K562 (cell line): ENCODE data around the gene ITPKB. TPM values are rescaled to one million over a fixed set of nuclear protein-coding genes. Genes with fewer than 3 reads are reported as not detected.

Experiments
- ATAC-seq: fragments of 200-7000 bp; cut with Tn5 transposase; 3 replicates; pipeline ENCODE4 v1.9.1; 2020; ENCODE audit warnings: moderate library complexity
- BruUV-seq: library from RNA; stranded (reverse); fragments of 400-500 nt; replicated peaks from 2 replicates; lab custom pipeline; 2021; lab: Mats Ljungman, UMichigan
- CTCF ChIA-PET: fragments of 300-600 bp; formaldehyde crosslinking; extraction: SDS; loops from one replicate; lab custom pipeline; 2021; ENCODE audit warnings: low intra/inter-chr PET ratio; lab: Yijun Ruan, JAX
- POLR2A ChIA-PET: fragments of 300-600, 350-650 bp; sonication (Branson Sonifier 250); formaldehyde crosslinking; extraction: SDS; loops from one replicate; lab custom pipeline; 2021; ENCODE audit warnings: antibody characterized with exemption, inconsistent platforms; lab: Yijun Ruan, JAX
- DNase-seq, 4 experiments: peaks; one replicate each; pipeline versions ENCODE4 v3.0.0 to v3.0.0-alpha.2; 2011 to 2018; ENCODE audit warnings: low spot score in 3 of 4, mixed read lengths in 3 of 4; ENCODE audit errors: extremely low read depth in 1 of 4
- FAIRE-seq: peaks from 2 replicates; lab custom pipeline; 2011; peaks lifted over from hg19 to GRCh38; lab: Jason Lieb, UNC
- H2AFZ ChIP-seq: 2 replicates; pipeline ENCODE4 v1.6.0; 2011; ENCODE audit warnings: low read depth, low read length, control low read depth, inconsistent platforms
- H3K27ac ChIP-seq: fragments of 200-600 bp; 3 replicates; pipeline ENCODE4 v1.8.0; 2011; ENCODE audit warnings: low read depth, mild to moderate bottlenecking, control low read depth, inconsistent platforms, low read length, moderate library complexity, mixed read lengths; ENCODE audit errors: extremely low read depth
- H3K27me3 ChIP-seq, 2 experiments: fragments of 300-600 bp in 1 of 2; 2 replicates in 1 of 2; 3 replicates in 1 of 2; pipeline versions ENCODE4 v1.6.0 to v1.8.0; 2011; ENCODE audit warnings: inconsistent platforms in 2 of 2, low read length in 2 of 2, mild to moderate bottlenecking in 1 of 2, mixed read lengths in 1 of 2, moderate library complexity in 1 of 2; ENCODE audit not compliant: control insufficient read depth in 2 of 2, insufficient read depth in 2 of 2
- H3K36me3 ChIP-seq: fragments of 300-600 bp; 3 replicates; pipeline ENCODE4 v1.8.0; 2011; ENCODE audit warnings: mild to moderate bottlenecking, low read length, inconsistent platforms; ENCODE audit not compliant: control insufficient read depth, insufficient read depth
- H3K4me1 ChIP-seq, 2 experiments: fragments of 200-600 bp in 1 of 2; replicated peaks in 1 of 2; 2 replicates in 1 of 2; 3 replicates in 1 of 2; pipeline versions ENCODE4 v1.5.1 to v1.8.0; 2011; ENCODE audit warnings: inconsistent platforms in 2 of 2, low read length in 2 of 2, mild to moderate bottlenecking in 1 of 2, mixed read lengths in 1 of 2, moderate library complexity in 1 of 2; ENCODE audit not compliant: control insufficient read depth in 2 of 2, insufficient read depth in 2 of 2
- H3K4me2 ChIP-seq: 2 replicates; pipeline ENCODE4 v1.6.1; 2011; ENCODE audit warnings: low read length, control low read depth, inconsistent platforms, mixed read lengths; ENCODE audit not compliant: insufficient read depth
- H3K4me3 ChIP-seq: fragments of 200-600 bp; sonication (generic), shearing (Covaris generic); 2 replicates; pipeline ENCODE4 v1.5.1; 2016; ENCODE audit warnings: control low read depth, inconsistent platforms
- H3K79me2 ChIP-seq: fragments of 200-600 bp; 3 replicates; pipeline ENCODE4 v1.8.0; 2011; ENCODE audit warnings: low read length, inconsistent platforms; ENCODE audit not compliant: control insufficient read depth, insufficient read depth
- H3K9ac ChIP-seq, 2 experiments: 2 replicates each; pipeline versions ENCODE4 v1.6.0 to v1.6.1; 2011; ENCODE audit warnings: low read depth in 2 of 2, low read length in 2 of 2, control low read depth in 1 of 2, inconsistent platforms in 1 of 2, mild to moderate bottlenecking in 1 of 2, mixed read lengths in 1 of 2; ENCODE audit not compliant: insufficient read depth in 1 of 2
- H3K9me1 ChIP-seq: one replicate; pipeline ENCODE4 v1.6.0; 2011; ENCODE audit warnings: inconsistent platforms, mild to moderate bottlenecking, low read length, moderate library complexity; ENCODE audit not compliant: control insufficient read depth, insufficient read depth
- H3K9me3 ChIP-seq: replicated peaks from 2 replicates; pipeline ENCODE4 v1.5.1; 2011; ENCODE audit warnings: low read depth, low read length, inconsistent platforms; ENCODE audit not compliant: control insufficient read depth, insufficient read depth
- H4K20me1 ChIP-seq: replicated peaks from 2 replicates; pipeline ENCODE4 v1.6.1; 2011; ENCODE audit warnings: low read length, inconsistent platforms, mixed read lengths; ENCODE audit not compliant: control insufficient read depth, insufficient read depth
- HCFC1 ChIP-seq: IDR thresholded peaks from 2 replicates; pipeline ENCODE4 v1.6.1; 2012; ENCODE audit warnings: low read depth, low read length, improper control_type of control experiment
- JUN ChIP-seq, 2 experiments: sonication (generic) in 1 of 2; formaldehyde crosslinking in 1 of 2; IDR thresholded peaks; 2 replicates each; pipeline versions ENCODE4 v1.6.1 to v1.8.0; 2012 to 2022; ENCODE audit warnings: borderline replicate concordance in 2 of 2, mild to moderate bottlenecking in 2 of 2, improper control_type of control experiment in 1 of 2, low read depth in 1 of 2, low read length in 1 of 2, missing genetic modification reagents in 1 of 2
- MAZ ChIP-seq, 2 experiments: fragments of 450-650 bp in 1 of 2; sonication (generic) in 1 of 2; formaldehyde crosslinking; IDR thresholded peaks in 1 of 2; conservative IDR thresholded peaks in 1 of 2; 2 replicates each; pipeline versions ENCODE4 v1.4.0 to v1.5.0; 2020; ENCODE audit warnings: mild to moderate bottlenecking in 1 of 2, missing genetic modification reagents in 1 of 2
- MIER1 ChIP-seq: fragments of 450-650 bp; IDR thresholded peaks from 2 replicates; pipeline ENCODE4 v1.6.1; 2016; ENCODE audit warnings: antibody characterized with exemption, mild to moderate bottlenecking, low read depth
- NFE2 ChIP-seq: IDR thresholded peaks from 2 replicates; pipeline ENCODE4 v1.6.1; 2014; ENCODE audit warnings: antibody characterized with exemption, low read depth
- RFX5 ChIP-seq: IDR thresholded peaks from 2 replicates; pipeline ENCODE4 v1.6.1; 2011; ENCODE audit warnings: low read depth, mild to moderate bottlenecking, improper control_type of control experiment, low read length
- SAFB2 ChIP-seq: fragments of 200-400 bp; formaldehyde crosslinking; IDR thresholded peaks from 2 replicates; pipeline ENCODE4 v1.6.1; 2018; ENCODE audit warnings: borderline replicate concordance, low read length, low read depth, moderate library complexity; ENCODE audit not compliant: severe bottlenecking
- TAL1 ChIP-seq: fragments of 450-650 bp; IDR thresholded peaks from 2 replicates; pipeline ENCODE4 v1.6.1; 2016; ENCODE audit warnings: mild to moderate bottlenecking
- TBP ChIP-seq: optimal IDR thresholded peaks from 2 replicates; pipeline ENCODE3; 2011; ENCODE audit warnings: low read depth, low read length, improper control_type of control experiment
- ZNF239 ChIP-seq: fragments of 250-450 bp; sonication (Bioruptor Pico); IDR thresholded peaks from 2 replicates; pipeline ENCODE4 v1.4.0; 2020; ENCODE audit warnings: mild to moderate bottlenecking
- ZNF75A ChIP-seq: fragments of 450-650 bp; formaldehyde crosslinking; IDR thresholded peaks from 2 replicates; pipeline ENCODE4 v1.4.0; 2020; ENCODE audit warnings: mild to moderate bottlenecking
- WGBS: fragments of 100-300 bp; shearing (Covaris generic); methylation state at CpG from one replicate; pipeline ENCODE4 v1.1.6; 2016; ENCODE audit warnings: low coverage, mixed read lengths; ENCODE audit not compliant: insufficient coverage; ENCODE audit errors: missing lambda C conversion rate; 5-methylcytosine and 5-hydroxymethylcytosine counted together
- in situ Hi-C: fragments of 300-500 bp; cut with MboI; formaldehyde crosslinking; loops from 4 replicates; pipeline ENCODE4 v1.15.0; 2018; ENCODE audit warnings: inconsistent platforms, mixed read lengths
- intact Hi-C: fragments of 100-400 bp; cut with micrococcal nuclease; formaldehyde crosslinking; loops from 2 replicates; pipeline ENCODE4 v1.14.2; 2022
- polyA plus RNA-seq, 8 experiments: library from polyadenylated mRNA; depleted of rRNA in 4 of 8; stranded (reverse) in 5 of 8; unstranded in 3 of 8; fragments of >200 nt; fragmentation: Nextera tagmentation in 2 of 8; fragmentation: Illumina TruSeq in 1 of 8; extraction: Ambion mirVana in 2 of 8; extraction: Trizol in 1 of 8; gene quantifications; 2 replicates each; pipeline versions ENCODE4 v1.2.1 to v1.2.3, GENCODE V29; 2011 to 2014; ENCODE audit warnings: inconsistent platforms in 1 of 8, missing spikeins in 1 of 8
- total RNA-seq, 7 experiments: library from RNA; depleted of rRNA in 6 of 7; stranded (reverse); fragments of >200 nt in 6 of 7; fragmentation: Illumina TruSeq in 2 of 7; extraction: Trizol in 2 of 7; gene quantifications; 2 replicates each; pipeline versions ENCODE4 v1.2.1 to v1.2.3, GENCODE V29; 2011 to 2021; ENCODE audit warnings: low replicate concordance in 1 of 7
- TF ChIP-seq, protein P1 (sequence below): fragments of 450-650 bp; formaldehyde crosslinking; IDR thresholded peaks from 2 replicates; pipeline ENCODE4 v1.4.0; 2022; ENCODE audit warnings: missing genetic modification characterization
- TF ChIP-seq, protein P2 (sequence below), 2 experiments: fragments of 450-650 bp in 1 of 2; sonication (generic) in 1 of 2; formaldehyde crosslinking; conservative IDR thresholded peaks; 2 replicates each; pipeline versions ENCODE4 v1.4.0 to v1.8.1; 2020 to 2022; ENCODE audit warnings: mild to moderate bottlenecking in 1 of 2, missing genetic modification reagents in 1 of 2
- TF ChIP-seq, protein P3 (sequence below): fragments of 250-450 bp; sonication (Bioruptor Pico); IDR thresholded peaks from 2 replicates; pipeline ENCODE4 v1.5.0; 2022; ENCODE audit warnings: mild to moderate bottlenecking
- TF ChIP-seq, protein P4 (sequence below): sonication (generic); formaldehyde crosslinking; IDR thresholded peaks from 2 replicates; pipeline ENCODE4 v1.8.1; 2023; ENCODE audit warnings: mild to moderate bottlenecking, missing genetic modification reagents

The ITPKB gene
- total and polyA plus RNA-seq, 9 of the 15 experiments (the other 6 are each of a cell fraction or from before 2014, with no cell fraction given) = 0.01 to 0.22 TPM; not detected in 7

GRCh38 chr1:226696547-226696946, 42.5 kb downstream of the ITPKB start:
- Histone ChIP-seq H3K27me3 (peaks cover 32 to 53% of the 10 kb centered on the region in 2 experiments), H4K20me1 (no peaks in the 10 kb centered on the region), H3K4me3 (no peak overlapping the region), H3K9ac (no peak overlapping the region), H2AFZ (no peak overlapping the region), H3K9me3 (no peaks in the 10 kb centered on the region), H3K36me3 (no peaks in the 10 kb centered on the region), H3K4me2 (no peak overlapping the region), H3K9me1 (no peaks in the 10 kb centered on the region), H3K27ac (no peak overlapping the region), H3K4me1 (no peaks in the 10 kb centered on the region), H3K79me2 (no peaks in the 10 kb centered on the region)
- ChIA-PET POLR2A (interaction anchor here (0.6 to 1.1 kb wide), 2 partner anchors 8 to 56 kb away, joined by 3 to 6 read pairs; no protein-coding TSS in a partner anchor), CTCF (no interaction called here)
- no peak for DNase-seq
- no peak for FAIRE-seq
- ATAC-seq = no peak
- 22% methylated on average over 7 of the region's 7 CpGs for WGBS
- in situ Hi-C loops = no loop called here
- no TSS peak for BruUV-seq
- intact Hi-C loops = no loop called here
- no peak for TF ChIP-seq HCFC1
- TF ChIP-seq, protein P1, sequence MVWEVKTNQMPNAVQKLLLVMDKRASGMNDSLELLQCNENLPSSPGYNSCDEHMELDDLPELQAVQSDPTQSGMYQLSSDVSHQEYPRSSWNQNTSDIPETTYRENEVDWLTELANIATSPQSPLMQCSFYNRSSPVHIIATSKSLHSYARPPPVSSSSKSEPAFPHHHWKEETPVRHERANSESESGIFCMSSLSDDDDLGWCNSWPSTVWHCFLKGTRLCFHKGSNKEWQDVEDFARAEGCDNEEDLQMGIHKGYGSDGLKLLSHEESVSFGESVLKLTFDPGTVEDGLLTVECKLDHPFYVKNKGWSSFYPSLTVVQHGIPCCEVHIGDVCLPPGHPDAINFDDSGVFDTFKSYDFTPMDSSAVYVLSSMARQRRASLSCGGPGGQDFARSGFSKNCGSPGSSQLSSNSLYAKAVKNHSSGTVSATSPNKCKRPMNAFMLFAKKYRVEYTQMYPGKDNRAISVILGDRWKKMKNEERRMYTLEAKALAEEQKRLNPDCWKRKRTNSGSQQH (CRISPR knock-in tag) = no peak
- TF ChIP-seq TBP = no peak
- no peak for TF ChIP-seq ZNF75A (CRISPR knock-in tag)
- no peak for TF ChIP-seq TAL1
- TF ChIP-seq MAZ (CRISPR knock-in tag; conservative IDR thresholded peaks at IDR 0.05 in 1 of 2, IDR thresholded peaks at IDR 0.05 in 1 of 2) = no peak
- TF ChIP-seq ZNF239 (CRISPR knock-in tag) = no peak
- TF ChIP-seq JUN (IDR thresholded peaks at IDR 0.05; ENCODE audit: borderline replicate concordance, low read depth, low read length) = no peak
- TF ChIP-seq JUN (CRISPR knock-in tag; IDR thresholded peaks at IDR 0.05; ENCODE audit: borderline replicate concordance) = no peak
- no peak for TF ChIP-seq RFX5
- TF ChIP-seq, protein P2, sequence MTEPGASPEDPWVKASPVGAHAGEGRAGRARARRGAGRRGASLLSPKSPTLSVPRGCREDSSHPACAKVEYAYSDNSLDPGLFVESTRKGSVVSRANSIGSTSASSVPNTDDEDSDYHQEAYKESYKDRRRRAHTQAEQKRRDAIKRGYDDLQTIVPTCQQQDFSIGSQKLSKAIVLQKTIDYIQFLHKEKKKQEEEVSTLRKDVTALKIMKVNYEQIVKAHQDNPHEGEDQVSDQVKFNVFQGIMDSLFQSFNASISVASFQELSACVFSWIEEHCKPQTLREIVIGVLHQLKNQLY (CRISPR knock-in tag; conservative IDR thresholded peaks at IDR 0.05) = no peak
- TF ChIP-seq, protein P3, sequence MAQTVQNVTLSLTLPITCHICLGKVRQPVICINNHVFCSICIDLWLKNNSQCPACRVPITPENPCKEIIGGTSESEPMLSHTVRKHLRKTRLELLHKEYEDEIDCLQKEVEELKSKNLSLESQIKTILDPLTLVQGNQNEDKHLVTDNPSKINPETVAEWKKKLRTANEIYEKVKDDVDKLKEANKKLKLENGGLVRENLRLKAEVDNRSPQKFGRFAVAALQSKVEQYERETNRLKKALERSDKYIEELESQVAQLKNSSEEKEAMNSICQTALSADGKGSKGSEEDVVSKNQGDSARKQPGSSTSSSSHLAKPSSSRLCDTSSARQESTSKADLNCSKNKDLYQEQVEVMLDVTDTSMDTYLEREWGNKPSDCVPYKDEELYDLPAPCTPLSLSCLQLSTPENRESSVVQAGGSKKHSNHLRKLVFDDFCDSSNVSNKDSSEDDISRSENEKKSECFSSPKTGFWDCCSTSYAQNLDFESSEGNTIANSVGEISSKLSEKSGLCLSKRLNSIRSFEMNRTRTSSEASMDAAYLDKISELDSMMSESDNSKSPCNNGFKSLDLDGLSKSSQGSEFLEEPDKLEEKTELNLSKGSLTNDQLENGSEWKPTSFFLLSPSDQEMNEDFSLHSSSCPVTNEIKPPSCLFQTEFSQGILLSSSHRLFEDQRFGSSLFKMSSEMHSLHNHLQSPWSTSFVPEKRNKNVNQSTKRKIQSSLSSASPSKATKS (CRISPR knock-in tag) = no peak
- no peak for TF ChIP-seq SAFB2
- TF ChIP-seq NFE2 = no peak
- TF ChIP-seq, protein P4, sequence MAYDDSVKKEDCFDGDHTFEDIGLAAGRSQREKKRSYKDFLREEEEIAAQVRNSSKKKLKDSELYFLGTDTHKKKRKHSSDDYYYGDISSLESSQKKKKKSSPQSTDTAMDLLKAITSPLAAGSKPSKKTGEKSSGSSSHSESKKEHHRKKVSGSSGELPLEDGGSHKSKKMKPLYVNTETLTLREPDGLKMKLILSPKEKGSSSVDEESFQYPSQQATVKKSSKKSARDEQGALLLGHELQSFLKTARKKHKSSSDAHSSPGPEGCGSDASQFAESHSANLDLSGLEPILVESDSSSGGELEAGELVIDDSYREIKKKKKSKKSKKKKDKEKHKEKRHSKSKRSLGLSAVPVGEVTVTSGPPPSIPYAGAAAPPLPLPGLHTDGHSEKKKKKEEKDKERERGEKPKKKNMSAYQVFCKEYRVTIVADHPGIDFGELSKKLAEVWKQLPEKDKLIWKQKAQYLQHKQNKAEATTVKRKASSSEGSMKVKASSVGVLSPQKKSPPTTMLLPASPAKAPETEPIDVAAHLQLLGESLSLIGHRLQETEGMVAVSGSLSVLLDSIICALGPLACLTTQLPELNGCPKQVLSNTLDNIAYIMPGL (CRISPR knock-in tag) = no peak
- no peak for TF ChIP-seq MIER1
